Liver (tissue), 9 donors: ENCODE measurements around the gene MYOZ2. TPM values are rescaled to one million over a fixed set of nuclear protein-coding genes. Genes with fewer than 3 reads are reported as not detected.

Experiments used
- DNase-seq: peaks from one replicate; pipeline ENCODE4 v3.0.0-alpha.2; 2017; ENCODE audit warnings: low spot score
- H3K27ac ChIP-seq, 2 donors: one replicate each; pipeline ENCODE4 v1.7.0; 2013; ENCODE audit warnings: inconsistent platforms in 2 of 2, low read length in 2 of 2, control low read depth in 1 of 2, low read depth in 1 of 2, mild to moderate bottlenecking in 1 of 2
- H3K27me3 ChIP-seq, 4 donors: one replicate each; pipeline versions ENCODE4 v1.6.1 to v1.7.0; 2013; ENCODE audit warnings: low read length in 3 of 4, inconsistent platforms in 1 of 4, mild to moderate bottlenecking in 1 of 4, moderate library complexity in 1 of 4; ENCODE audit not compliant: control insufficient read depth in 4 of 4, insufficient read depth in 4 of 4
- H3K36me3 ChIP-seq, 4 donors: one replicate each; pipeline versions ENCODE4 v1.6.1 to v1.7.0; 2013; ENCODE audit warnings: low read length in 3 of 4, mild to moderate bottlenecking in 3 of 4, low read depth in 1 of 4, moderate library complexity in 1 of 4; ENCODE audit not compliant: control insufficient read depth in 4 of 4, insufficient read depth in 3 of 4
- H3K4me1 ChIP-seq, 4 donors: one replicate each; pipeline versions ENCODE4 v1.6.1 to v1.7.0; 2013; ENCODE audit warnings: low read length in 3 of 4, mild to moderate bottlenecking in 3 of 4, moderate library complexity in 1 of 4; ENCODE audit not compliant: control insufficient read depth in 4 of 4, insufficient read depth in 4 of 4
- H3K4me3 ChIP-seq, 3 donors: one replicate each; pipeline versions ENCODE4 v1.6.1 to v1.7.0; 2013; ENCODE audit warnings: low read length in 3 of 3, control low read depth in 1 of 3, low read depth in 1 of 3, mild to moderate bottlenecking in 1 of 3
- H3K9ac ChIP-seq, 2 donors: one replicate each; pipeline ENCODE4 v1.7.0; 2013; ENCODE audit warnings: low read length in 2 of 2, mild to moderate bottlenecking in 2 of 2, moderate library complexity in 2 of 2, control low read depth in 1 of 2, low read depth in 1 of 2
- H3K9me3 ChIP-seq, 4 donors: one replicate each; pipeline versions ENCODE4 v1.6.1 to v1.7.0; 2013; ENCODE audit warnings: low read length in 3 of 4; ENCODE audit not compliant: control insufficient read depth in 4 of 4
- EGR1 ChIP-seq, 2 donors: IDR thresholded peaks; 2 replicates each; pipeline ENCODE4 v1.6.1; 2016 to 2018; ENCODE audit warnings: antibody characterized with exemption in 2 of 2, low read depth in 2 of 2
- RXRA ChIP-seq, 2 donors: IDR thresholded peaks; 2 replicates each; pipeline ENCODE4 v1.6.1; 2017 to 2018; ENCODE audit warnings: antibody characterized with exemption in 2 of 2, mild to moderate bottlenecking in 1 of 2
- SP1 ChIP-seq: IDR thresholded peaks from 2 replicates; pipeline ENCODE4 v1.6.1; 2018; ENCODE audit warnings: antibody characterized with exemption, mild to moderate bottlenecking
- WGBS: extraction: QIAGEN DNeasy Blood & Tissue Kit; methylation state at CpG from one replicate; pipeline ENCODE4 v1.1.7; 2013; 5-methylcytosine and 5-hydroxymethylcytosine counted together
- polyA plus RNA-seq, 2 donors: library from polyadenylated mRNA; stranded (reverse) in 1 of 2; unstranded in 1 of 2; fragments of 200-250 nt in 1 of 2; fragments of >200 nt in 1 of 2; fragmentation: Nextera tagmentation in 1 of 2; extraction: Ambion mirVana in 1 of 2; gene quantifications; one replicate each; pipeline versions ENCODE4 v1.2.1 to v1.2.3, GENCODE V29; 2013 to 2015
- total RNA-seq, 2 donors: library from RNA; depleted of rRNA; stranded (reverse); fragments of >200 nt; gene quantifications; one replicate each; pipeline ENCODE4 v1.2.3, GENCODE V29; 2014
- TF ChIP-seq, protein P1 (sequence below): IDR thresholded peaks from 2 replicates; pipeline ENCODE4 v1.6.1; 2016; ENCODE audit warnings: antibody characterized with exemption
- TF ChIP-seq, protein P2 (sequence below): fragments of 150-350 bp; IDR thresholded peaks from 2 replicates; pipeline ENCODE4 v1.5.1; 2017; ENCODE audit warnings: improper control_type of control experiment, low read depth, low read length; ENCODE audit not compliant: missing input control
- donor health status: healthy.
- donor health status: healthy.
- donor health status: healthy.
- donor health status: healthy.
- donor health status: healthy.

Gene MYOZ2
- total and polyA plus RNA-seq, 4 donors, result 0.03 to 0.08 TPM; not detected in 2

DNA sequence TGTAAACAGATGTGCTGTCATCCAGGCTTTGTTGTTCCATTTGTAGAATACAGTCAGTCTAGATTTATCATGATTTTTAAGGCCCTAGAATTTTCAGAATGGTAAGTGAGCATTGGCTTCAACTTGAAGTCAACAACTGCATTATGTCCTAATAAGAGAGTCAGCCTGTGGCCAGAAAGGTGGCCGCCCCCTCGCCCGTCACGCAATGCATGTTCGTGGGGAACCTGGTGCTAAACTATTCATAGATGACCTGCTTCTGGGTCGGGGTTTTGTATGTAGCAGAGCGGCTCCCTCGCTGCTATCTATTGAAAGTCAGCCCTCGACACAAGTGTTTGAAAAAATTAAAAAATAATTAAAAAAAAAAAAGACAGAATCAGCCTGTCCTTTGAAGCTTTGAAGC is 101.6 kb downstream of the MYOZ2 start:
- no peaks in the 10 kb centered on the region for H3K27me3 ChIP-seq
- TF ChIP-seq RXRA (IDR thresholded peaks at IDR 0.05) (no peak), EGR1 (IDR thresholded peaks at IDR 0.05; ENCODE audit: low read depth in 2 of 2) (no peak), SP1 (no peak)
- TF ChIP-seq, protein P1, sequence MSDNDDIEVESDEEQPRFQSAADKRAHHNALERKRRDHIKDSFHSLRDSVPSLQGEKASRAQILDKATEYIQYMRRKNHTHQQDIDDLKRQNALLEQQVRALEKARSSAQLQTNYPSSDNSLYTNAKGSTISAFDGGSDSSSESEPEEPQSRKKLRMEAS, result no peak
- TF ChIP-seq, protein P2, sequence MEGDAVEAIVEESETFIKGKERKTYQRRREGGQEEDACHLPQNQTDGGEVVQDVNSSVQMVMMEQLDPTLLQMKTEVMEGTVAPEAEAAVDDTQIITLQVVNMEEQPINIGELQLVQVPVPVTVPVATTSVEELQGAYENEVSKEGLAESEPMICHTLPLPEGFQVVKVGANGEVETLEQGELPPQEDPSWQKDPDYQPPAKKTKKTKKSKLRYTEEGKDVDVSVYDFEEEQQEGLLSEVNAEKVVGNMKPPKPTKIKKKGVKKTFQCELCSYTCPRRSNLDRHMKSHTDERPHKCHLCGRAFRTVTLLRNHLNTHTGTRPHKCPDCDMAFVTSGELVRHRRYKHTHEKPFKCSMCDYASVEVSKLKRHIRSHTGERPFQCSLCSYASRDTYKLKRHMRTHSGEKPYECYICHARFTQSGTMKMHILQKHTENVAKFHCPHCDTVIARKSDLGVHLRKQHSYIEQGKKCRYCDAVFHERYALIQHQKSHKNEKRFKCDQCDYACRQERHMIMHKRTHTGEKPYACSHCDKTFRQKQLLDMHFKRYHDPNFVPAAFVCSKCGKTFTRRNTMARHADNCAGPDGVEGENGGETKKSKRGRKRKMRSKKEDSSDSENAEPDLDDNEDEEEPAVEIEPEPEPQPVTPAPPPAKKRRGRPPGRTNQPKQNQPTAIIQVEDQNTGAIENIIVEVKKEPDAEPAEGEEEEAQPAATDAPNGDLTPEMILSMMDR, result no peak
- WGBS, result 98% methylated on average over 9 of the region's 9 CpGs
- H3K9me3 ChIP-seq, result no peaks in the 10 kb centered on the region
- no peak overlapping the region for H3K27ac ChIP-seq
- H3K4me3 ChIP-seq, result no peak overlapping the region
- H3K36me3 ChIP-seq, result peaks cover 0 to 20% (median 5%) of the 10 kb centered on the region in 4 donors
- no peak overlapping the region for H3K9ac ChIP-seq
- peaks cover 0 to 3% (median 0%) of the 10 kb centered on the region in 4 donors for H3K4me1 ChIP-seq
- no peak for DNase-seq

Other genes with a start within 250 kb of the MYOZ2 start
- 10 to 100 TPM in 1 of 2 donors, 1 to 10 TPM in 1; 2.7 to 10.9 TPM for gene SYNPO2, start 247.0 kb upstream of the MYOZ2 start, total RNA-seq
- gene SYNPO2, start 247.0 kb upstream of the MYOZ2 start, polyA plus RNA-seq, result 1 to 10 TPM; 2.4 to 4.2 TPM
- 10 to 100 TPM in 1 of 2 donors, 1 to 10 TPM in 1; 4.7 to 20.7 TPM for gene USP53, start 76.9 kb downstream of the MYOZ2 start, total RNA-seq
- 1 to 10 TPM; 5.4 to 6.4 TPM for gene USP53, start 76.9 kb downstream of the MYOZ2 start, polyA plus RNA-seq
- under 1 TPM in 1 of 2 donors, not detected in 1; 0.79 TPM for gene FABP2, start 186.3 kb downstream of the MYOZ2 start, total RNA-seq
- gene FABP2, start 186.3 kb downstream of the MYOZ2 start, polyA plus RNA-seq, result not detected